ENCODE data around the gene NKAIN4.

NKAIN4 gene

GRCh38 chr20:63287697-63288580, 33.7 kb upstream of the NKAIN4 start:
- DNase-seq = no peak

GRCh38 chr20:63286781-63287696, 32.8 kb upstream of the NKAIN4 start:
- DNase-seq = no peak

- DNase-seq = no peak
Measured at GRCh38 chr20:63285636-63286615, 31.7 kb upstream of the NKAIN4 start.

GRCh38 chr20:63284981-63285524, 30.8 kb upstream of the NKAIN4 start:
- DNase-seq = no peak

GRCh38 chr20:63284544-63284949, 30.3 kb upstream of the NKAIN4 start:
- no peak for DNase-seq

- no peak for DNase-seq
Measured at GRCh38 chr20:63284083-63284440, 29.8 kb upstream of the NKAIN4 start.

- DNase-seq = no peak
Measured at GRCh38 chr20:63283397-63284082, 29.3 kb upstream of the NKAIN4 start.

GRCh38 chr20:63282946-63283345, 28.7 kb upstream of the NKAIN4 start:
- no peak for DNase-seq

- no peak for DNase-seq
Measured at GRCh38 chr20:63281742-63282665, 27.7 kb upstream of the NKAIN4 start.

- DNase-seq = no peak
Measured at GRCh38 chr20:63280929-63281545, 26.8 kb upstream of the NKAIN4 start.

GRCh38 chr20:63280371-63280770, 26.1 kb upstream of the NKAIN4 start:
- DNase-seq = no peak

- no peak for DNase-seq
Measured at GRCh38 chr20:63279931-63280330, 25.7 kb upstream of the NKAIN4 start.

- no peak for DNase-seq
Measured at GRCh38 chr20:63278661-63279060, 24.4 kb upstream of the NKAIN4 start.

- no peak for DNase-seq
Measured at GRCh38 chr20:63277466-63278272, 23.4 kb upstream of the NKAIN4 start.

GRCh38 chr20:63276956-63277355, 22.7 kb upstream of the NKAIN4 start:
- DNase-seq = no peak

- no peak for DNase-seq
Measured at GRCh38 chr20:63275825-63276224, 21.6 kb upstream of the NKAIN4 start.

GRCh38 chr20:63274381-63275228, 20.3 kb upstream of the NKAIN4 start:
- no peak for DNase-seq

Data from AML-193 (cell line).